K562 (cell line): Measurements from ENCODE around the gene KCNQ2. TPM values are rescaled to one million over a fixed set of nuclear protein-coding genes. Genes with fewer than 3 reads are reported as not detected.

Experiments
- ATAC-seq: fragments of 200-7000 bp; cut with Tn5 transposase; 3 replicates; pipeline ENCODE4 v1.9.1; 2020; ENCODE audit warnings: moderate library complexity
- BruUV-seq: library from RNA; stranded (reverse); fragments of 400-500 nt; replicated peaks from 2 replicates; lab custom pipeline; 2021; lab: Mats Ljungman, UMichigan
- CTCF ChIA-PET: fragments of 300-600 bp; formaldehyde crosslinking; extraction: SDS; loops from one replicate; lab custom pipeline; 2021; ENCODE audit warnings: low intra/inter-chr PET ratio; lab: Yijun Ruan, JAX
- POLR2A ChIA-PET: fragments of 300-600, 350-650 bp; sonication (Branson Sonifier 250); formaldehyde crosslinking; extraction: SDS; loops from one replicate; lab custom pipeline; 2021; ENCODE audit warnings: antibody characterized with exemption, inconsistent platforms; lab: Yijun Ruan, JAX
- DNase-seq, 4 experiments: peaks; one replicate each; pipeline versions ENCODE4 v3.0.0 to v3.0.0-alpha.2; 2011 to 2018; ENCODE audit warnings: low spot score in 3 of 4, mixed read lengths in 3 of 4; ENCODE audit errors: extremely low read depth in 1 of 4
- FAIRE-seq: peaks from 2 replicates; lab custom pipeline; 2011; peaks lifted over from hg19 to GRCh38; lab: Jason Lieb, UNC
- H2AFZ ChIP-seq: 2 replicates; pipeline ENCODE4 v1.6.0; 2011; ENCODE audit warnings: low read depth, low read length, control low read depth, inconsistent platforms
- H3K27ac ChIP-seq: fragments of 200-600 bp; 3 replicates; pipeline ENCODE4 v1.8.0; 2011; ENCODE audit warnings: low read depth, mild to moderate bottlenecking, control low read depth, inconsistent platforms, low read length, moderate library complexity, mixed read lengths; ENCODE audit errors: extremely low read depth
- H3K27me3 ChIP-seq, 2 experiments: fragments of 300-600 bp in 1 of 2; 2 replicates in 1 of 2; 3 replicates in 1 of 2; pipeline versions ENCODE4 v1.6.0 to v1.8.0; 2011; ENCODE audit warnings: inconsistent platforms in 2 of 2, low read length in 2 of 2, mild to moderate bottlenecking in 1 of 2, mixed read lengths in 1 of 2, moderate library complexity in 1 of 2; ENCODE audit not compliant: control insufficient read depth in 2 of 2, insufficient read depth in 2 of 2
- H3K36me3 ChIP-seq: fragments of 300-600 bp; 3 replicates; pipeline ENCODE4 v1.8.0; 2011; ENCODE audit warnings: mild to moderate bottlenecking, low read length, inconsistent platforms; ENCODE audit not compliant: control insufficient read depth, insufficient read depth
- H3K4me1 ChIP-seq, 2 experiments: fragments of 200-600 bp in 1 of 2; replicated peaks in 1 of 2; 2 replicates in 1 of 2; 3 replicates in 1 of 2; pipeline versions ENCODE4 v1.5.1 to v1.8.0; 2011; ENCODE audit warnings: inconsistent platforms in 2 of 2, low read length in 2 of 2, mild to moderate bottlenecking in 1 of 2, mixed read lengths in 1 of 2, moderate library complexity in 1 of 2; ENCODE audit not compliant: control insufficient read depth in 2 of 2, insufficient read depth in 2 of 2
- H3K4me2 ChIP-seq: 2 replicates; pipeline ENCODE4 v1.6.1; 2011; ENCODE audit warnings: low read length, control low read depth, inconsistent platforms, mixed read lengths; ENCODE audit not compliant: insufficient read depth
- H3K4me3 ChIP-seq: fragments of 200-600 bp; sonication (generic), shearing (Covaris generic); 2 replicates; pipeline ENCODE4 v1.5.1; 2016; ENCODE audit warnings: control low read depth, inconsistent platforms
- H3K79me2 ChIP-seq: fragments of 200-600 bp; 3 replicates; pipeline ENCODE4 v1.8.0; 2011; ENCODE audit warnings: low read length, inconsistent platforms; ENCODE audit not compliant: control insufficient read depth, insufficient read depth
- H3K9ac ChIP-seq, 2 experiments: 2 replicates each; pipeline versions ENCODE4 v1.6.0 to v1.6.1; 2011; ENCODE audit warnings: low read depth in 2 of 2, low read length in 2 of 2, control low read depth in 1 of 2, inconsistent platforms in 1 of 2, mild to moderate bottlenecking in 1 of 2, mixed read lengths in 1 of 2; ENCODE audit not compliant: insufficient read depth in 1 of 2
- H3K9me1 ChIP-seq: one replicate; pipeline ENCODE4 v1.6.0; 2011; ENCODE audit warnings: inconsistent platforms, mild to moderate bottlenecking, low read length, moderate library complexity; ENCODE audit not compliant: control insufficient read depth, insufficient read depth
- H3K9me3 ChIP-seq: replicated peaks from 2 replicates; pipeline ENCODE4 v1.5.1; 2011; ENCODE audit warnings: low read depth, low read length, inconsistent platforms; ENCODE audit not compliant: control insufficient read depth, insufficient read depth
- H4K20me1 ChIP-seq: replicated peaks from 2 replicates; pipeline ENCODE4 v1.6.1; 2011; ENCODE audit warnings: low read length, inconsistent platforms, mixed read lengths; ENCODE audit not compliant: control insufficient read depth, insufficient read depth
- EHMT2 ChIP-seq: fragments of 450-650 bp; IDR thresholded peaks from 2 replicates; pipeline ENCODE4 v1.6.1; 2018; ENCODE audit warnings: antibody characterized with exemption
- NFIC ChIP-seq: fragments of 450-650 bp; IDR thresholded peaks from 2 replicates; pipeline ENCODE4 v1.6.1; 2017; ENCODE audit warnings: mild to moderate bottlenecking, inconsistent platforms
- NR2F6 ChIP-seq: fragments of 450-650 bp; formaldehyde crosslinking; IDR thresholded peaks from 2 replicates; pipeline ENCODE4 v1.4.0; 2020; ENCODE audit warnings: mild to moderate bottlenecking
- TCF3 ChIP-seq: sonication (generic); formaldehyde crosslinking; IDR thresholded peaks from 2 replicates; pipeline ENCODE4 v1.4.0; 2020; ENCODE audit warnings: mild to moderate bottlenecking, missing genetic modification reagents
- WGBS: fragments of 100-300 bp; shearing (Covaris generic); methylation state at CpG from one replicate; pipeline ENCODE4 v1.1.6; 2016; ENCODE audit warnings: low coverage, mixed read lengths; ENCODE audit not compliant: insufficient coverage; ENCODE audit errors: missing lambda C conversion rate; 5-methylcytosine and 5-hydroxymethylcytosine counted together
- in situ Hi-C: fragments of 300-500 bp; cut with MboI; formaldehyde crosslinking; loops from 4 replicates; pipeline ENCODE4 v1.15.0; 2018; ENCODE audit warnings: inconsistent platforms, mixed read lengths
- intact Hi-C: fragments of 100-400 bp; cut with micrococcal nuclease; formaldehyde crosslinking; loops from 2 replicates; pipeline ENCODE4 v1.14.2; 2022
- polyA plus RNA-seq, 8 experiments: library from polyadenylated mRNA; depleted of rRNA in 4 of 8; stranded (reverse) in 5 of 8; unstranded in 3 of 8; fragments of >200 nt; fragmentation: Nextera tagmentation in 2 of 8; fragmentation: Illumina TruSeq in 1 of 8; extraction: Ambion mirVana in 2 of 8; extraction: Trizol in 1 of 8; gene quantifications; 2 replicates each; pipeline versions ENCODE4 v1.2.1 to v1.2.3, GENCODE V29; 2011 to 2014; ENCODE audit warnings: inconsistent platforms in 1 of 8, missing spikeins in 1 of 8
- total RNA-seq, 7 experiments: library from RNA; depleted of rRNA in 6 of 7; stranded (reverse); fragments of >200 nt in 6 of 7; fragmentation: Illumina TruSeq in 2 of 7; extraction: Trizol in 2 of 7; gene quantifications; 2 replicates each; pipeline versions ENCODE4 v1.2.1 to v1.2.3, GENCODE V29; 2011 to 2021; ENCODE audit warnings: low replicate concordance in 1 of 7
- TF ChIP-seq, protein P1 (sequence below): fragments of 450-650 bp; formaldehyde crosslinking; IDR thresholded peaks from 2 replicates; pipeline ENCODE4 v1.4.0; 2020; ENCODE audit warnings: mild to moderate bottlenecking, mixed read lengths
- TF ChIP-seq, protein P2 (sequence below): fragments of 450-650 bp; IDR thresholded peaks from one replicate; pipeline ENCODE4 v1.6.1; 2018; ENCODE audit warnings: mild to moderate bottlenecking, moderate library complexity; ENCODE audit not compliant: partially characterized antibody

KCNQ2 gene
- total and polyA plus RNA-seq, 9 of the 15 experiments (the other 6 are each of a cell fraction or from before 2014, with no cell fraction given) = 0.13 to 0.16 TPM; not detected in 7

DNA sequence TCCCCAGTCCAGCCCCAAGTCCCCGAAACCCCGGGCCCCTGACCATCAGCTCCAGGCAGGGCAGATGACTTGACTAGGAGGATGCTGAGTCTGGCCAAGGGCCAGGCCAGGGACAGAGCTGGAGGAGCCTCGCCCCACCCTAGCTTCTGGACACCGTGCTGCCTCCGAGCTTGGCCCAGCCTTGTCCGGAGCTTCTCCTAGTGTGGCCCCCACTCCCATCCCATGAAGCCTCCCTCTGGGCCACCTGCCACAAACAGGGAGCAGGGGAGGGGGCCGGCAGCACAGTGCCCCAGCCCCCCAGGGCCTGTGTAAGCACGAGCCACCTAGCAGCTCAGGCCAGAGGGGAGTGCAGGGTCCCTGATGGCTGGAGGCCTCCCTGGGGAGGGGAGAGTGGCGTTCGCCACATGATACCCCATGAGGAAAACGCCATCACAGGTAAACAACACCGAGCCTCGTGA is 21.1 kb upstream of the KCNQ2 start:
- ATAC-seq = peak; percentile 7; the same call in 1 of the 3 replicates
- BruUV-seq = no TSS peak
- Histone ChIP-seq H3K9me3 (no peaks in the 10 kb centered on the region), H4K20me1 (peaks cover 12% of the 10 kb centered on the region)
- CTCF ChIA-PET = no interaction called here
- in situ Hi-C loops = no loop called here
- TF ChIP-seq NFIC (peak; percentile 26), EHMT2 (no peak), TCF3 (CRISPR knock-in tag) (no peak), NR2F6 (CRISPR knock-in tag) (no peak)
- TF ChIP-seq, protein P1, sequence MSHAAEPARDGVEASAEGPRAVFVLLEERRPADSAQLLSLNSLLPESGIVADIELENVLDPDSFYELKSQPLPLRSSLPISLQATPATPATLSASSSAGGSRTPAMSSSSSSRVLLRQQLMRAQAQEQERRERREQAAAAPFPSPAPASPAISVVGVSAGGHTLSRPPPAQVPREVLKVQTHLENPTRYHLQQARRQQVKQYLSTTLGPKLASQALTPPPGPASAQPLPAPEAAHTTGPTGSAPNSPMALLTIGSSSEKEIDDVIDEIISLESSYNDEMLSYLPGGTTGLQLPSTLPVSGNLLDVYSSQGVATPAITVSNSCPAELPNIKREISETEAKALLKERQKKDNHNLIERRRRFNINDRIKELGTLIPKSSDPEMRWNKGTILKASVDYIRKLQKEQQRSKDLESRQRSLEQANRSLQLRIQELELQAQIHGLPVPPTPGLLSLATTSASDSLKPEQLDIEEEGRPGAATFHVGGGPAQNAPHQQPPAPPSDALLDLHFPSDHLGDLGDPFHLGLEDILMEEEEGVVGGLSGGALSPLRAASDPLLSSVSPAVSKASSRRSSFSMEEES (CRISPR knock-in tag) = no peak
- TF ChIP-seq, protein P2, sequence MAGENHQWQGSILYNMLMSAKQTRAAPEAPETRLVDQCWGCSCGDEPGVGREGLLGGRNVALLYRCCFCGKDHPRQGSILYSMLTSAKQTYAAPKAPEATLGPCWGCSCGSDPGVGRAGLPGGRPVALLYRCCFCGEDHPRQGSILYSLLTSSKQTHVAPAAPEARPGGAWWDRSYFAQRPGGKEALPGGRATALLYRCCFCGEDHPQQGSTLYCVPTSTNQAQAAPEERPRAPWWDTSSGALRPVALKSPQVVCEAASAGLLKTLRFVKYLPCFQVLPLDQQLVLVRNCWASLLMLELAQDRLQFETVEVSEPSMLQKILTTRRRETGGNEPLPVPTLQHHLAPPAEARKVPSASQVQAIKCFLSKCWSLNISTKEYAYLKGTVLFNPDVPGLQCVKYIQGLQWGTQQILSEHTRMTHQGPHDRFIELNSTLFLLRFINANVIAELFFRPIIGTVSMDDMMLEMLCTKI = no peak
- TF ChIP-seq, all 486 proteins: peak for 1
- Histone ChIP-seq H3K27ac (no peak overlapping the region), H3K79me2 (no peaks in the 10 kb centered on the region), H2AFZ (no peak overlapping the region), H3K9me1 (no peaks in the 10 kb centered on the region), H3K27me3 (no peaks in the 10 kb centered on the region), H3K4me3 (no peak overlapping the region), H3K4me2 (no peak overlapping the region), H3K4me1 (peaks cover 0 to 56% of the 10 kb centered on the region in 2 experiments; a peak in 3 of 5 replicates), H3K36me3 (no peaks in the 10 kb centered on the region), H3K9ac (peak overlapping the region in 1 of 2 experiments; percentile 26; a peak in 1 of 4 replicates)
- 17% methylated on average over 12 of the region's 13 CpGs for WGBS
- FAIRE-seq = no peak
- intact Hi-C loops = no loop called here
- DNase-seq = no peak
- POLR2A ChIA-PET = interaction anchor here (0.5 to 1.2 kb wide), 5 partner anchors 10 to 199 kb away, joined by 3 to 6 read pairs (median 3); no protein-coding TSS in a partner anchor
